ENCODE data around the gene FGFR3. TPM values are rescaled to one million over a fixed set of nuclear protein-coding genes. Genes with fewer than 3 reads are reported as not detected.

FGFR3 gene
- total RNA-seq, 2 experiments from 2014 or later: not detected

DNA sequence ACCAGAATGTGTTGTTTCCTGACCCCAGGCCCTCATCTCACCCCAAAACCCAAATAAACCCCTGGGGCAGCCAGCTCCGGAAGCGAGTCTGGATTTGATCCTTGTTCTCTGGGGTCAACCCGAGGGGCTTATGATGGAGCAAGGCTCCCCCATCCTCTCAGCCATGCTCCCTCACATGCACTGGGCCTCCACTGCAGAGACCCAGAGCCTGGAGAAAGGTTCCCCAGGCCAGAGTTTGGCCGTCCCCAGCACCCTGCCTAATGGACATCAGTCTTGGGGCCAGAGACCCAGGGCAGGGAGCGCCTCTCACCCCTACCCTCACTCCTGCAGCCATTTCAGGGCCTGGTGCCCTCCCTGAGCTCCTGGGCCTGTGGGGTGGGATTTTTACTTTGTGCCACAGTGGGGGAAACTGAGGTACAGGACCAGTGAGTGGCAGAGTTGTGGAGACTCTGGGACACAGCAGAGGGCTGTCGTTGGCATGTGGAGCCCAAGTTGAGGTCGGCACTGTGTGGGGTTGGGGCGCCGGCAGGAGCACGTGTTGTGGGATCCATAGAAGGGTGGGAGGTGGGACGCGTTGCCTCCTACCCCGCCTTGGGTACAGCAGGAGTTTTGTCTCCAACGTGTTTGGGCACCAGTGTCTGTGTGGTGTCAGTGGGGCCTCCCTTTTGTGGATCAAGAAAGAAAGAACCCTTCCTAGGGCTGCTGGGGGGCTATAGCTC, 3.6 kb downstream of the FGFR3 start:
- Histone ChIP-seq H3K4me3 (ENCODE audit: low read depth, low read length, poor library complexity, severe bottlenecking) (no peak overlapping the region), H2AFZ (ENCODE audit: low read length) (no peak overlapping the region), H3K9me2 (ENCODE audit: insufficient read depth, low read length) (no peaks in the 10 kb centered on the region), H3K9me3 (ENCODE audit: low read length) (no peaks in the 10 kb centered on the region), H3K4me1 (ENCODE audit: insufficient read depth, low read length, poor library complexity, severe bottlenecking) (no peaks in the 10 kb centered on the region), H3K79me2 (ENCODE audit: insufficient read depth, low read depth, low read length) (no peaks in the 10 kb centered on the region), H4K20me1 (ENCODE audit: insufficient read depth, low read length) (no peaks in the 10 kb centered on the region), H3K36me3 (ENCODE audit: insufficient read depth, low read length) (no peaks in the 10 kb centered on the region), H3K27ac (ENCODE audit: low read depth, low read length, poor library complexity, severe bottlenecking) (no peak overlapping the region), H3K4me2 (ENCODE audit: low read length) (no peak overlapping the region)
- POLR2A ChIA-PET: no interaction called here
- TF ChIP-seq EZH2phosphoT487 (IDR thresholded peaks at IDR 0.05; ENCODE audit: borderline replicate concordance, low read depth, low read length) (no peak), CTCF (conservative IDR thresholded peaks at IDR 0.05; ENCODE audit: low read length) (no peak)
- intact Hi-C loops (cut with micrococcal nuclease; ENCODE audit: unreplicated experiment): no loop called here
- no peak for DNase-seq (ENCODE audit: low spot score)
- CTCF ChIA-PET (ENCODE audit: unreplicated experiment): no interaction called here
- no TSS peak for BruUV-seq (replicated peaks)

- Histone ChIP-seq H2AFZ (ENCODE audit: low read length) (no peak overlapping the region), H4K20me1 (ENCODE audit: insufficient read depth, low read length) (no peaks in the 10 kb centered on the region), H3K4me2 (ENCODE audit: low read length) (no peak overlapping the region), H3K36me3 (ENCODE audit: insufficient read depth, low read length) (no peaks in the 10 kb centered on the region), H3K9me2 (ENCODE audit: insufficient read depth, low read length) (no peaks in the 10 kb centered on the region), H3K4me1 (ENCODE audit: insufficient read depth, low read length, poor library complexity, severe bottlenecking) (no peaks in the 10 kb centered on the region), H3K27ac (ENCODE audit: low read depth, low read length, poor library complexity, severe bottlenecking) (no peak overlapping the region), H3K4me3 (ENCODE audit: low read depth, low read length, poor library complexity, severe bottlenecking) (no peak overlapping the region), H3K9me3 (ENCODE audit: low read length) (no peaks in the 10 kb centered on the region), H3K79me2 (ENCODE audit: insufficient read depth, low read depth, low read length) (no peaks in the 10 kb centered on the region)
- BruUV-seq (replicated peaks): no TSS peak
- intact Hi-C loops (cut with micrococcal nuclease; ENCODE audit: unreplicated experiment): no loop called here
- DNase-seq (ENCODE audit: low spot score): no peak
- ChIA-PET POLR2A (no interaction called here), CTCF (ENCODE audit: unreplicated experiment) (no interaction called here)
- TF ChIP-seq EZH2phosphoT487 (IDR thresholded peaks at IDR 0.05; ENCODE audit: borderline replicate concordance, low read depth, low read length): no peak
- no peak for TF ChIP-seq CTCF (conservative IDR thresholded peaks at IDR 0.05; ENCODE audit: low read length)
Measured at GRCh38 chr4:1797298-1797860, 4.3 kb downstream of the FGFR3 start.

- Histone ChIP-seq H3K27ac (ENCODE audit: low read depth, low read length, poor library complexity, severe bottlenecking) (no peak overlapping the region), H3K79me2 (ENCODE audit: insufficient read depth, low read depth, low read length) (no peaks in the 10 kb centered on the region), H4K20me1 (ENCODE audit: insufficient read depth, low read length) (no peaks in the 10 kb centered on the region), H3K4me1 (ENCODE audit: insufficient read depth, low read length, poor library complexity, severe bottlenecking) (no peaks in the 10 kb centered on the region), H3K9me2 (ENCODE audit: insufficient read depth, low read length) (no peaks in the 10 kb centered on the region), H3K9me3 (ENCODE audit: low read length) (no peaks in the 10 kb centered on the region), H3K4me2 (ENCODE audit: low read length) (no peak overlapping the region), H3K4me3 (ENCODE audit: low read depth, low read length, poor library complexity, severe bottlenecking) (no peak overlapping the region), H3K36me3 (ENCODE audit: insufficient read depth, low read length) (no peaks in the 10 kb centered on the region), H2AFZ (ENCODE audit: low read length) (no peak overlapping the region)
- TF ChIP-seq CTCF (conservative IDR thresholded peaks at IDR 0.05; ENCODE audit: low read length): no peak
- intact Hi-C loops (cut with micrococcal nuclease; ENCODE audit: unreplicated experiment): no loop called here
- CTCF ChIA-PET (ENCODE audit: unreplicated experiment): no interaction called here
- DNase-seq (ENCODE audit: low spot score): no peak
- BruUV-seq (replicated peaks): no TSS peak
- POLR2A ChIA-PET: no interaction called here
Measured at GRCh38 chr4:1797861-1798579, 4.9 kb downstream of the FGFR3 start.

Data from OCI-LY7 (cell line).